Occipital lobe (tissue), 2 donors: ENCODE data around the gene MTA1. TPM values are rescaled to one million over a fixed set of nuclear protein-coding genes. Genes with fewer than 3 reads are reported as not detected.

Experiments
- DNase-seq: peaks from one replicate; lab custom pipeline; 2025; lab: John Stamatoyannopoulos, UW
- total RNA-seq: library from RNA; depleted of rRNA; stranded (reverse); fragments of >200 nt; gene quantifications from one replicate; pipeline ENCODE4 v1.2.3, GENCODE V29; 2014

MTA1 gene
- total RNA-seq: 37.0 TPM

- DNase-seq: no peak
These were observed at the start of gene MTA1 for GRCh38 chr14:105419195-105420091. TSS of gene MTA1 (plus strand) at chr14:105419827. CDS start at chr14:105420036, 209 bp downstream.

GRCh38 chr14:105374389-105374788, 45.2 kb upstream of the MTA1 start:
- no peak for DNase-seq

- no peak for DNase-seq
These were observed 44.0 kb upstream of the MTA1 start for GRCh38 chr14:105375635-105376057.

- no peak for DNase-seq
These were observed 42.8 kb upstream of the MTA1 start for GRCh38 chr14:105376521-105377440.

- no peak for DNase-seq
These were observed 42.0 kb upstream of the MTA1 start for GRCh38 chr14:105377555-105378182.

GRCh38 chr14:105378199-105378598, 41.4 kb upstream of the MTA1 start:
- no peak for DNase-seq

- DNase-seq: no peak
These were observed 40.5 kb upstream of the MTA1 start for GRCh38 chr14:105378873-105379685.

GRCh38 chr14:105379946-105380345, 39.7 kb upstream of the MTA1 start:
- no peak for DNase-seq

- no peak for DNase-seq
These were observed 38.9 kb upstream of the MTA1 start for GRCh38 chr14:105380756-105381155.

GRCh38 chr14:105381446-105382342, 37.9 kb upstream of the MTA1 start:
- DNase-seq: no peak

- DNase-seq: no peak
These were observed 37.1 kb upstream of the MTA1 start for GRCh38 chr14:105382343-105383082.

GRCh38 chr14:105383083-105383730, 36.4 kb upstream of the MTA1 start:
- DNase-seq: no peak

GRCh38 chr14:105384041-105384557, 35.5 kb upstream of the MTA1 start:
- DNase-seq: no peak

GRCh38 chr14:105384605-105385321, 34.9 kb upstream of the MTA1 start:
- DNase-seq: no peak

GRCh38 chr14:105385322-105385637, 34.3 kb upstream of the MTA1 start:
- no peak for DNase-seq

GRCh38 chr14:105385698-105386365, 33.8 kb upstream of the MTA1 start:
- DNase-seq: no peak
